ENCODE data around the gene CCDC127. TPM values are rescaled to one million over a fixed set of nuclear protein-coding genes. Genes with fewer than 3 reads are reported as not detected.
A peak's percentile ranks its signal among the peaks of the same experiment; 100 is the strongest.
"Not testable (repeated sequence)": the region's sequence is repeated elsewhere in the genome, so short reads cannot be mapped to it uniquely, and the experiment has no call there.

Gene CCDC127
- total RNA-seq, 1 experiment from 2014 or later: 5.4 TPM

GRCh38 chr5:254322-254721 lies 36.4 kb upstream of the CCDC127 start:
- H3K79me2 ChIP-seq (ENCODE audit: low read length); H2AFZ ChIP-seq (ENCODE audit: low read length); H3K27me3 ChIP-seq (ENCODE audit: low read length); H3K4me3 ChIP-seq (ENCODE audit: low read length); H3K9me2 ChIP-seq (replicated peaks; ENCODE audit: low read length); CTCF ChIA-PET; H3K4me2 ChIP-seq (ENCODE audit: low read length); intact Hi-C loops (cut with micrococcal nuclease); H3K27ac ChIP-seq (ENCODE audit: low read length); H4K20me1 ChIP-seq (ENCODE audit: low read length); DNase-seq; BruUV-seq (replicated peaks); ATAC-seq; POLR2A ChIA-PET (ENCODE audit: unreplicated experiment); H3K9me3 ChIP-seq (ENCODE audit: low read length); H3K9ac ChIP-seq (ENCODE audit: low read length); H3F3A ChIP-seq (ENCODE audit: low read length, unreplicated experiment): not testable (repeated sequence)
- peaks cover 23% of the 10 kb centered on the region for H3K36me3 ChIP-seq (ENCODE audit: low read depth, low read length)
- peaks cover 19% of the 10 kb centered on the region for H3K4me1 ChIP-seq (ENCODE audit: insufficient read depth, low read length)

DNA sequence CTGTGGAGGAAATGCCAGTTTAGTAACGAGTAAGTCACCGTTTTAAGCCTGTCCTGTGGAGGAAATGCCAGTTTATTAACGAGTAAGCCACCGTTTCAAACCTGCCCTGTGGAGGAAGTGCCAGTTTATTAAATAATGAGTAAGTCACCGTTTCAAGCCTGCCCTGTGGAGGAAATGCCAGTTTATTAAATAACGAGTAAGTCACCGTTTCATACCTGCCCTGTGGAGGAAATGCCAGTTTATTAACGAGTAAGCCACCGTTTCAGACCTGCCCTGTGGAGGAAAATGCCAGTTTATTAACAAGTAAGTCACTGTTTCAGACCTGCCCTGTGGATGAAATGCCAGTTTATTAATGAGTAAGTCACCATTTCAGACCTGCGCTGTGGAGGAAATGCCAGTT lies 34.6 kb upstream of the CCDC127 start:
- ATAC-seq (peak; percentile 84), DNase-seq (peak; percentile 87)
- intact Hi-C loops (cut with micrococcal nuclease): no loop called here
- Histone ChIP-seq H3K36me3 (ENCODE audit: low read depth, low read length) (peaks cover 34% of the 10 kb centered on the region), H3K79me2 (ENCODE audit: low read length) (no peaks in the 10 kb centered on the region), H3K9me3 (ENCODE audit: low read length) (no peaks in the 10 kb centered on the region), H2AFZ (ENCODE audit: low read length) (peak overlapping the region; percentile 14; the same call in 1 of the 2 replicates), H4K20me1 (ENCODE audit: low read length) (no peaks in the 10 kb centered on the region), H3K27me3 (ENCODE audit: low read length) (no peaks in the 10 kb centered on the region), H3K27ac (ENCODE audit: low read length) (peak overlapping the region; percentile 91), H3F3A (ENCODE audit: low read length, unreplicated experiment) (no peaks in the 10 kb centered on the region), H3K4me3 (ENCODE audit: low read length) (peak overlapping the region; percentile 18; the same call in 1 of the 2 replicates), H3K4me2 (ENCODE audit: low read length) (peak overlapping the region; percentile 65), H3K9ac (ENCODE audit: low read length) (peak overlapping the region; percentile 45), H3K9me2 (replicated peaks; ENCODE audit: low read length) (no peaks in the 10 kb centered on the region), H3K4me1 (ENCODE audit: insufficient read depth, low read length) (peaks cover 19% of the 10 kb centered on the region)
- TF ChIP-seq EZH2phosphoT487 (IDR thresholded peaks at IDR 0.05; ENCODE audit: borderline replicate concordance, low read length): no peak
- no peak for TF ChIP-seq CTCF (conservative IDR thresholded peaks at IDR 0.05; ENCODE audit: low read depth, low read length)
- TF ChIP-seq EZH2 (IDR thresholded peaks at IDR 0.05; ENCODE audit: low read length, unreplicated experiment): no peak
- ChIA-PET POLR2A (ENCODE audit: unreplicated experiment) (no interaction called here), CTCF (no interaction called here)
- BruUV-seq (replicated peaks): no TSS peak

GRCh38 chr5:251975-252374 lies 34.0 kb upstream of the CCDC127 start:
- Histone ChIP-seq H3K36me3 (ENCODE audit: low read depth, low read length) (peaks cover 33% of the 10 kb centered on the region), H3K4me2 (ENCODE audit: low read length) (peak overlapping the region; percentile 65), H3K4me1 (ENCODE audit: insufficient read depth, low read length) (peaks cover 19% of the 10 kb centered on the region), H3K4me3 (ENCODE audit: low read length) (peak overlapping the region; percentile 18), H3K27ac (ENCODE audit: low read length) (peak overlapping the region; percentile 91), H2AFZ (ENCODE audit: low read length) (peak overlapping the region; percentile 14; the same call in 1 of the 2 replicates), H3K9ac (ENCODE audit: low read length) (peak overlapping the region; percentile 45)
- H3F3A ChIP-seq (ENCODE audit: low read length, unreplicated experiment); H3K9me2 ChIP-seq (replicated peaks; ENCODE audit: low read length); intact Hi-C loops (cut with micrococcal nuclease); H4K20me1 ChIP-seq (ENCODE audit: low read length); H3K79me2 ChIP-seq (ENCODE audit: low read length); H3K27me3 ChIP-seq (ENCODE audit: low read length); H3K9me3 ChIP-seq (ENCODE audit: low read length); POLR2A ChIA-PET (ENCODE audit: unreplicated experiment); ATAC-seq; CTCF ChIA-PET: not testable (repeated sequence)
- BruUV-seq (replicated peaks): TSS peak; percentile 86
- peak; percentile 37 for DNase-seq

- H3K27me3 ChIP-seq (ENCODE audit: low read length); H3K9me3 ChIP-seq (ENCODE audit: low read length); DNase-seq; H4K20me1 ChIP-seq (ENCODE audit: low read length); intact Hi-C loops (cut with micrococcal nuclease); H3K4me3 ChIP-seq (ENCODE audit: low read length); POLR2A ChIA-PET (ENCODE audit: unreplicated experiment); H3K79me2 ChIP-seq (ENCODE audit: low read length); H3F3A ChIP-seq (ENCODE audit: low read length, unreplicated experiment); BruUV-seq (replicated peaks); H3K9me2 ChIP-seq (replicated peaks; ENCODE audit: low read length); CTCF ChIA-PET: not testable (repeated sequence)
- Histone ChIP-seq H3K27ac (ENCODE audit: low read length) (peak overlapping the region; percentile 91), H3K4me1 (ENCODE audit: insufficient read depth, low read length) (peaks cover 19% of the 10 kb centered on the region), H3K36me3 (ENCODE audit: low read depth, low read length) (peaks cover 30% of the 10 kb centered on the region), H2AFZ (ENCODE audit: low read length) (0 out of 2 replicates have a peak overlapping the region, but pooled peaks have one; percentile 14), H3K4me2 (ENCODE audit: low read length) (peak overlapping the region; percentile 65), H3K9ac (ENCODE audit: low read length) (peak overlapping the region; percentile 45)
- ATAC-seq: peak; percentile 44
These were observed 33.6 kb upstream of the CCDC127 start for GRCh38 chr5:251538-251937.

- POLR2A ChIA-PET (ENCODE audit: unreplicated experiment); H3K79me2 ChIP-seq (ENCODE audit: low read length); H4K20me1 ChIP-seq (ENCODE audit: low read length); ATAC-seq; H3K9ac ChIP-seq (ENCODE audit: low read length); H3K27me3 ChIP-seq (ENCODE audit: low read length); DNase-seq; CTCF ChIA-PET; H3K9me3 ChIP-seq (ENCODE audit: low read length); H3K4me2 ChIP-seq (ENCODE audit: low read length); H3F3A ChIP-seq (ENCODE audit: low read length, unreplicated experiment); H2AFZ ChIP-seq (ENCODE audit: low read length); H3K9me2 ChIP-seq (replicated peaks; ENCODE audit: low read length); BruUV-seq (replicated peaks); H3K4me3 ChIP-seq (ENCODE audit: low read length); intact Hi-C loops (cut with micrococcal nuclease): not testable (repeated sequence)
- Histone ChIP-seq H3K4me1 (ENCODE audit: insufficient read depth, low read length) (peaks cover 19% of the 10 kb centered on the region), H3K36me3 (ENCODE audit: low read depth, low read length) (peaks cover 33% of the 10 kb centered on the region), H3K27ac (ENCODE audit: low read length) (peak overlapping the region; percentile 91; the same call in 1 of the 2 replicates)
These were observed 33.1 kb upstream of the CCDC127 start for GRCh38 chr5:251016-251415.

GRCh38 chr5:250396-250795 lies 32.4 kb upstream of the CCDC127 start:
- H2AFZ ChIP-seq (ENCODE audit: low read length); H3F3A ChIP-seq (ENCODE audit: low read length, unreplicated experiment); DNase-seq; H3K9ac ChIP-seq (ENCODE audit: low read length); BruUV-seq (replicated peaks); CTCF ChIA-PET; H3K27me3 ChIP-seq (ENCODE audit: low read length); H3K79me2 ChIP-seq (ENCODE audit: low read length); H3K4me2 ChIP-seq (ENCODE audit: low read length); H3K27ac ChIP-seq (ENCODE audit: low read length); H3K9me3 ChIP-seq (ENCODE audit: low read length); H3K4me3 ChIP-seq (ENCODE audit: low read length); POLR2A ChIA-PET (ENCODE audit: unreplicated experiment); ATAC-seq; H4K20me1 ChIP-seq (ENCODE audit: low read length); H3K9me2 ChIP-seq (replicated peaks; ENCODE audit: low read length); intact Hi-C loops (cut with micrococcal nuclease): not testable (repeated sequence)
- Histone ChIP-seq H3K4me1 (ENCODE audit: insufficient read depth, low read length) (peaks cover 19% of the 10 kb centered on the region), H3K36me3 (ENCODE audit: low read depth, low read length) (peaks cover 35% of the 10 kb centered on the region)
